GM12801 (cell line): Measurements from ENCODE around the gene PPM1M.

Experiments used
- TF ChIP-seq, protein P1 (sequence below): IDR thresholded peaks from one replicate; pipeline ENCODE4 v1.5.1; 2011; ENCODE audit warnings: control low read depth; ENCODE audit not compliant: insufficient read length; ENCODE audit errors: extremely low read depth

PPM1M gene

DNA sequence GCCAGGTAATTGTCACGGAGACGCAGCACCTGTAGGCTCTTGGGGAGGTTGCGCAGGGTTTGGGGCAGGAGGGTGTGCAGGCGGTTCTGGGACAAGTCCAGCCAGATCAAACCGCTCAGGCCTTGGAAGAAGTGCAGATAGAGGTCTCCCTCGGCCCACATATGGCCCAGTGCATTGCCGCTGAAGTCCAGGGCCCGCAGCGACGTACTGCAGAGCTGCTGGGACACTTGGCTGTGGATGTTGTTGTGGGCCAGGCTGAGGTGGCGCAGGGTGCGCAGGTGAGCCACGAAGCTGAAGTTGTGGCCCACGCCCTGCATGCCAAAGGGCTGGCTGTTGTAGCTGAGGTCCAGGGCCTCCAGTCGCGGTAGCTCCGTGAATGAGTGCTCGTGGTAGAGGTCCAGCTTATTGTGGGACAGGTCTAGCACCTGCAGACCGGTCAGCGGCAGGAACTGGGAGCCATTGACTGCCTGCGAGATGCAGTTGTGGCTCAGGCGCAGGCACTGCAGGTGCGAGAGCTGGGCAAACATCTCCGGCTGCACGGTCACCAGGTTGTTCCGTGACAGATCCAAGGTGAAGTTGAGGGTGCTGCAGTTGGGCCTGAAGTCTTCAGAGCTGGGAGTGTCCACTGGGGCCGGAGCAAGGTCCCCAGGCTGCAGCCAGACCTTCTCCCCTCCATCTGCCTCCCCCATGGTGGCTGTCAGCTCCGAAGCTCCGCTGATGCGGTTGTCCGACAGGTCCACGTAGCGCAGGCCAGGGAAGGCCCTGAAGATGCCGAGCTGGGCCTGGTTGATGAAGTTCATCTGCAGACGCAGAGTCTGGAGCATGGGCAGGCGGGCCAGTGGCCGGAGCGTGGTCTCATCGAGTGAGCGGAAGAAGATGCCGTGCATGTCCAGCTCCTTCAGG is 23.0 kb upstream of the PPM1M start:
- TF ChIP-seq, protein P1, sequence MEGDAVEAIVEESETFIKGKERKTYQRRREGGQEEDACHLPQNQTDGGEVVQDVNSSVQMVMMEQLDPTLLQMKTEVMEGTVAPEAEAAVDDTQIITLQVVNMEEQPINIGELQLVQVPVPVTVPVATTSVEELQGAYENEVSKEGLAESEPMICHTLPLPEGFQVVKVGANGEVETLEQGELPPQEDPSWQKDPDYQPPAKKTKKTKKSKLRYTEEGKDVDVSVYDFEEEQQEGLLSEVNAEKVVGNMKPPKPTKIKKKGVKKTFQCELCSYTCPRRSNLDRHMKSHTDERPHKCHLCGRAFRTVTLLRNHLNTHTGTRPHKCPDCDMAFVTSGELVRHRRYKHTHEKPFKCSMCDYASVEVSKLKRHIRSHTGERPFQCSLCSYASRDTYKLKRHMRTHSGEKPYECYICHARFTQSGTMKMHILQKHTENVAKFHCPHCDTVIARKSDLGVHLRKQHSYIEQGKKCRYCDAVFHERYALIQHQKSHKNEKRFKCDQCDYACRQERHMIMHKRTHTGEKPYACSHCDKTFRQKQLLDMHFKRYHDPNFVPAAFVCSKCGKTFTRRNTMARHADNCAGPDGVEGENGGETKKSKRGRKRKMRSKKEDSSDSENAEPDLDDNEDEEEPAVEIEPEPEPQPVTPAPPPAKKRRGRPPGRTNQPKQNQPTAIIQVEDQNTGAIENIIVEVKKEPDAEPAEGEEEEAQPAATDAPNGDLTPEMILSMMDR = no peak

GRCh38 chr3:52223449-52224408 is 21.8 kb upstream of the PPM1M start:
- TF ChIP-seq, protein P1 = no peak

DNA sequence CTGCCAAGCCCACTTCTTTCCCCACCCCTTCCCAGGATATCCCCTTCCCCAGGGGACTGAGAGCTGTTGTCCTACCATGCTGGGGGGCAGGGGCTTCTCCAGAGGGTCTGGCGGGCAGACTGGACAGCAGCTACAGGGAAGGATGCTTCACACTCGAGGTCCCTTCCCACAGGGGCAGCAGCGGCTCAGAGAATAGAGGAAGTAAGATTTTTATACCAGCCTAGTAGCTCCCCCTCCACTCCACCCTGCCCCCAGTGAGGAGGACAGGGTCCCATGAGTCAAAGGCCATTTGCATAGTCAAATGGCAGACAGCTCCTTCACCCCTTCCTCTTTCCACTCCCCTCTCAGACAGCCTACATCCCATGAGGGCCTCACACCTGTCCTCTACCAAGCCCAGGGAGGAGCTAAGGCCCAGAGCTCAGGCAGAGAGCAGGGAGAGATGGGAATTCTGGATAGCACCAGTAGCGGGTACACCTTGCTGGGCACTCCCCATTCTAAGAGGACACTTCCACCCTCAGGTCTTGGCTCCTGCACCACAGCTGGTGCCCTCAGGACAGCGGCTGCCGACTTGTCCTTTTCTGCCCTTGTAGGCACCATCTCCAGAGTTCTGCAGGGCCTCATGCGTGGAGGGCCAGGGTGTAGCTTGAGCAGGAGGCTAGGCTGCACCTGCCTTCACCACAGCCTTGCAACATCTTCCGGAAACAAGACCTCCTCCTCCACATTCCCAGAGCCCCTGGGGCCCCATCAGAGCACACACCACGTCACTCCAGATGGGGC is 19.9 kb upstream of the PPM1M start, which contains the start of gene TLR9:
TSS of gene TLR9 (minus strand) at position 194 of the 777 bp plus-strand sequence. CDS start at position 78, 116 bp downstream.
- TF ChIP-seq, protein P1 = no peak

DNA sequence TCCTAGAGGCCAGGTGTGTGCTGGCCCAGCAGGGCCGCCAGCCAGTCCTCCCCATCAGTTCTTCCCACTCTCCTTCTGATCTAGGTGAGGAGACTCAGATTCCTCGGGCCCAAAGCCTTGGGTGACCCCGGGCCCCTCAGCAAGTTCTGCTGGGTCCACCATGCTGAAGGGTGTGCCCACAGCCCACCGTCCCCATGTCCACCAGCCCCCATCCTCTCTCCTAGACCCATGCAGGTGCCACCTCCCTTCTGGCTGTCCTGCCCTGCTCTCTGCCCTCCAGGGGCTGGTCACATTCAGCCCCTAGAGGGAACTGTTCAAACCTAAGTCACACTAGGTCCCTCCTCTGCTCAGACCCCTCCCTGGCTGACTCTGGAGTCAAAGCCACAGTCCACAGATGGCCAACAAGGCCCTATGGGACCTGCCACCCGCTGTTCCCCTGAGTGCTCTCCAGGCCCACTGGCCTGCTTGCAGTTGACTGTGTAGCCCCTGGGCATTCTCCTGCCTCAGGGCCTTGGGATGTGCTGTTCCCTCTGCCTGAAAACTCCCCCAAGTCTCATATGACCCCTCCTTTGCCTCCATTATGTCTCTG is 19.2 kb upstream of the PPM1M start:
- TF ChIP-seq, protein P1 = no peak

GRCh38 chr3:52227117-52227516 is 18.4 kb upstream of the PPM1M start:
- TF ChIP-seq, protein P1 = no peak

GRCh38 chr3:52227766-52228165 is 17.8 kb upstream of the PPM1M start:
- TF ChIP-seq, protein P1 = no peak
